ENCODE data around the gene LHPP.
"Not testable (repeated sequence)": the region's sequence is repeated elsewhere in the genome, so short reads cannot be mapped to it uniquely, and the experiment has no call there.

The LHPP gene

DNA sequence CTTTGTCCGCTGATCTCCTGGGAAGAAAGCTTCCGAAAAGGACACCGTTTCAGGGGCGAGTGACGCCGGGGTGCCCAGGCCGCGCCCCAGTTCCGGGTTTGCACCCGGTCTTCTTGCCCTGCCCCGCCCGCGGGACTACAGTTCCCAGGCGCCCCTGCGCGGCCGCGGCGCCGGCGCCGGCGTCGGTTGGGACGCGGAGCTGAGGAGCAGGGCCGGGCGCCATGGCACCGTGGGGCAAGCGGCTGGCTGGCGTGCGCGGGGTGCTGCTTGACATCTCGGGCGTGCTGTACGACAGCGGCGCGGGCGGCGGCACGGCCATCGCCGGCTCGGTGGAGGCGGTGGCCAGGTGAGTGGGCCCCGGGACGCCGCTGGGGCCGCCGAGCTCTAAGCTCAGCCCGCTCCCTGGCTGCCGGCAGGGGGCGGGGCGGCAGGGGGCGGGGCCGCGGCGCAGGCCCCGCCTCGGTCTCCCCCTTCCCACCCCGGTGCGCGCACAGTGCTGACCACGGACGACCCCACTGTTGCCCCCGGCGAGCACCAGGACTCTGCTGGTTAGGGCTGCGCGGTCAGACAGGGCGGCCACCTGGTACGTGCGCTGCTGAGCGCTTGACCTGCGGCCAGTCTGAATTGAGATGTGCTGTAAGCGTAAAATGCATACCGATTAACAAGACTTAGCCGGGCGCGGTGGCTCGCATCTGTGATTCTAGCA lies at the start of gene LHPP:
Gene LHPP, plus strand, starts transcription at position 182 of the 706 bp plus-strand sequence. Its CDS starts 40 bp downstream, at position 222.
- DNase-seq (ENCODE audit: low read depth in 1 of 2, low spot score in 1 of 2), result peak; percentile 71 to 77

GRCh38 chr10:124414076-124414475 lies 47.5 kb upstream of the LHPP start:
- no peak for DNase-seq (ENCODE audit: low read depth in 1 of 2, low spot score in 1 of 2)

- no peak for DNase-seq (ENCODE audit: low read depth in 1 of 2, low spot score in 1 of 2)
These were observed 46.4 kb upstream of the LHPP start for GRCh38 chr10:124415210-124415609.

DNA sequence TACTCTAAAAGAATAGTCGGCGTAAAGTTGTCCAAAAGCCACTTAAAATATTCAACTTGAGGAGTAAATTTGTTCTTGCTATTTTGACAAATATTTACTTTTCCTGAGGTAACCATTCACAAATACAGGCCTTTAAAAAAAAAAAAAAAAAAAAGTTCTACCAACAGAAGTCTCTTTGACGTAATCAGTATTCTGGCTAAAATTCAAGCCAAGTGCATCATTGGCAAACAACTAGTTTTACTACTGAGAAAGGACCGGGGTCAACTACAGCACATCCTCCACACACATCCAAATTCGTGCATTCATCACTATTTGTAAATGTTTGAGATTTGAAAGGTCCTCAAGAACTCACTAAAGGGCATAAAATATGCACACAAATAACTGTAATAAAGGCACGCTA lies 44.9 kb upstream of the LHPP start:
- no peak for DNase-seq (ENCODE audit: low read depth in 1 of 2, low spot score in 1 of 2)

GRCh38 chr10:124417895-124418725 lies 43.5 kb upstream of the LHPP start:
- peak; percentile 14 to 31 for DNase-seq (ENCODE audit: low read depth in 1 of 2, low spot score in 1 of 2)

GRCh38 chr10:124418726-124419501 lies 42.7 kb upstream of the LHPP start, which contains the start of gene OAT:
Gene OAT, minus strand, starts transcription at chr10:124418923. Its CDS starts 6,752 bp downstream, at chr10:124412171.
- DNase-seq (ENCODE audit: low read depth in 1 of 2, low spot score in 1 of 2), result peak; percentile 91 to 92

- DNase-seq (ENCODE audit: low read depth in 1 of 2, low spot score in 1 of 2), result no peak
These were observed 42.0 kb upstream of the LHPP start for GRCh38 chr10:124419635-124420034.

DNA sequence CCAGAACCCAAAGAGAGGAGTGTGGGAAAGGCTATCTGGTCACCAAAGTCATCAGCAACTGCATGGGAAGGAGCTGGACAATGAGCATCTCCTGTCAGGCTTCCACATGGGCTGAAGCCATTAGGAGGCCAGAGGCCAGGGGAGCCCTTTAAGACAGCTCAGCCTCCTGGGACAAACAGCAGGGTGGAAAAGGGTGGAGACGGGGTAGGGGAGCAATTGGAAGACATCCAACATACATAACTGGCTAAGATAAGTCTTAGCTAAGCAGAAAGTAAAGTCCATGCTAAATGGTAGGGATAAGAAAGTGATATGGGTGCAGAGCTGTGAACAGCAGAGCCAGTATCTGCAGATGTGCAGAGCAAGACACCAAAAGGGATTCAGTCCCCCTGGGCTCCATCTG lies 41.4 kb upstream of the LHPP start:
- DNase-seq (ENCODE audit: low read depth in 1 of 2, low spot score in 1 of 2), result no peak

DNA sequence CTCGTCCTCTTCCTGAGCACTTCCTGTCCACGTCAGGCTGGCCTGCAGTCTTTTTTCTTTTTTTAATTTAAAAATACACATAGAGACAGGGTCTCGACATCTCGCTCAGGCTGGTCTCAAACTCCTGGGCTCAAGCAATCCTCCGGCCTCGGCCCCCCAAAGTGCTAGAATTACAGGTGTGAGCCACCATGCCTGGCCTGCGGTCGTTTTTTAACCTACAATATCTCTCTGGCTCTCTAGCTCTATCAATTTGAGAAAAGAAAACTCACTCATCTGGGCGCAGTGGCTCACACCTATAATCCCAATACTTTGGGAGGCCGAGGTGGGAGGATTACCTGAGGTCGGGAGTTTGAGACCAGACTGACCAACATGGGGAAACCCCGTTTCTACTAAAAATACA lies 38.9 kb upstream of the LHPP start:
- no peak for DNase-seq (ENCODE audit: low read depth in 1 of 2, low spot score in 1 of 2)

GRCh38 chr10:124423813-124424212 lies 37.8 kb upstream of the LHPP start:
- no peak for DNase-seq (ENCODE audit: low read depth in 1 of 2, low spot score in 1 of 2)

DNA sequence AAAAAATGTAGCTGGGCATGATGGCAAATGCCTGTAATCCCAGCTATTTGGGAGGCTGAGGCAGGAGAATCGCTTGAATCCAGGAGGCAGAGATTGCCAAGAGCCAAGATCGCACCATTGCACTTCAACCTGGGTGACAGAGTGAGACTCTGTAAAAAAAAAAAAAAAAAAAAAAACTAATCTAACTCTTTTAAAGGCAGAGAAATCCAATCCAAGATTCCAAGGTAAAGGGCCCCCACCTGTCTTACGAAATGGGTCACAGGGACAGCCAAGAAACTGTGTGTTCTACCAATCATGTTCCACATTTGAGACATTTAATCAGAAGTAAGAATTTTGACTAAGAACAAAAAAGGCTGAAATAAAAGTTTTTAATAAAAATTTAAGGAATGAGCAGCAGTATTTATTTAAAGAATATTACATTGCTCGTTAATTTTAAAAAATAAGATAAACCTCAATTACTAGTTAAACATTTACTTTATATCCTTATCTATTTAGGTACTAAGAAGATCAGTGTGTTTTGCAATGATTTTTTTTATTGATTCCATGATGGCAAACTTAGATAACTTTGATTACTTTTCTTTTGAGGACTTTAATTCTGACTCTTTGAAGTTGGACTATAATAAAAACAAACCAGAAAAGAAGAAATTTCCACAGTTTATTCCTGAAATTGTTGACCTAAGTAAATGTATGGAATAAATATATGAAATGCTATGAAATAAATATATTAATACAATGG lies 36.2 kb upstream of the LHPP start:
- no peak for DNase-seq (ENCODE audit: low read depth in 1 of 2, low spot score in 1 of 2)

DNA sequence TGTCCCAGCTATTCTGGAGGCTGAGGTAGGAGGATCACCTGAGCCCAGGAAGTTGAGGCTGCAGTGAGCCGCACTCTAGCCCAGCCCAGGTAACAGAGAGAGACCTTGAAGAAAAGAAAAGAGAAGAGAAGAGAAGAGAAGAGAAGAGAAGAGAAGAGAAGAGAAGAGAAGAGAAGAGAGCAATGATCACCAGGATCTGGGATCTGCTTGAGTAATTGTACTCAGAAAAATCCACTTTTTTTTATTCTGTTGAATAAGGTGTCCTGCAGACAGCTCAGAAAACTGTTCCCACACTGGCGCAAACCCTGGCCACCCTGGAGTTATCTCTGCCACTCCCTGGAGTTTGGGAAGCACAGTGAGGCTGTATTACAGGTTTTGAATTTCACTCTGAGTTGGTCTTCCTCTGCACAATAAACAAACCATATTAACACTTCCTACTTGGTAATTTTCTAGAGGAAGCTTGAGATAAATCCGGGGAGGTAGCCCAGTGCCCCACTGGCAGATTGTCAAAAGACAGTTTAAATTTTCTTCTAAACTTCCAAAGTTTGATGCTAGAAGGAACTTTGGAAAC lies 33.3 kb upstream of the LHPP start:
- DNase-seq (ENCODE audit: low read depth in 1 of 2, low spot score in 1 of 2), result no peak

GRCh38 chr10:124429576-124429975 lies 32.0 kb upstream of the LHPP start:
- DNase-seq (ENCODE audit: low read depth in 1 of 2, low spot score in 1 of 2), result no peak

DNA sequence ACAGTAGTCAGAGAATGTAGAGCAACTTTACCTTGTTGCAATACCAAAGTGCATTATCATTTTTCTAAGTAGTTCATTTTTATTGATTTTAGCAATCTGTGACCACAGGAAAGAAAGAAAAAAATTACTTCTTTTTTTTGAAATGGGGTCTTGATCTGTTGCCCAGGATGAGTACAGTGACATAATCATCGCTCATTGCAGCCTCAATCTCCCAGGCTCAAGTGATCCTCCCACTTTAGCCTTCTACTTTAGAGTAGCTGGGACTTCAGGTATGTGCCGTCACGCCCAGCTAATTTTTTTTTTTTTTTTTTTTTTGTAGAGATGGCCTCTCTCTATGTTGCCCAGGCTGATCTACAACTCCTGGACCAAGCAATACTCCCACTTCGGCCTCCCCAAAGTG lies 31.5 kb upstream of the LHPP start:
- no peak for DNase-seq (ENCODE audit: low read depth in 1 of 2, low spot score in 1 of 2)

- no peak for DNase-seq (ENCODE audit: low read depth in 1 of 2, low spot score in 1 of 2)
These were observed 28.2 kb upstream of the LHPP start for GRCh38 chr10:124433461-124433860.

GRCh38 chr10:124435683-124436082 lies 25.9 kb upstream of the LHPP start:
- not testable (repeated sequence) for DNase-seq (ENCODE audit: low read depth in 1 of 2, low spot score in 1 of 2)

DNA sequence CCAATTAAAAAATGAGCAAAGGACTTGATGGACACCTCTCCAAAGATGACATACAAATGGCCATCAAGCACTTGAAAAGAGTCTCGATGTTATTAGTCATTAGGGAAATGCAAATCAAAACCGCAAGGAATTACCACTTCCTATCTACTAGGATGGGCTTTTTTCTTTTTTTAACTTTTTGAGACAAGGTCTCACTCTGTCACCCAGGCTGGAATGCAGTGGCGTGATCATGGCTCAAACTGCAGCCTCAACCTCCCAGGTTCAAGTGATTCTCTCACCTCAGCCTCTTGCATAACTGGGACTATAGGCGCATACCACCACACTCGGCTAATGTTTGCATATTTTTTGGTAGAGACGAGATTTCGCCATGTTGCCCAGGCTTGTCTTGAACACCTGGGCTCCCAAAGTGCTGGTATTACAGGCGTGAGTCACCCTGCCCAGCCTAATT lies 25.4 kb upstream of the LHPP start:
- DNase-seq (ENCODE audit: low read depth in 1 of 2, low spot score in 1 of 2), result no peak

DNA sequence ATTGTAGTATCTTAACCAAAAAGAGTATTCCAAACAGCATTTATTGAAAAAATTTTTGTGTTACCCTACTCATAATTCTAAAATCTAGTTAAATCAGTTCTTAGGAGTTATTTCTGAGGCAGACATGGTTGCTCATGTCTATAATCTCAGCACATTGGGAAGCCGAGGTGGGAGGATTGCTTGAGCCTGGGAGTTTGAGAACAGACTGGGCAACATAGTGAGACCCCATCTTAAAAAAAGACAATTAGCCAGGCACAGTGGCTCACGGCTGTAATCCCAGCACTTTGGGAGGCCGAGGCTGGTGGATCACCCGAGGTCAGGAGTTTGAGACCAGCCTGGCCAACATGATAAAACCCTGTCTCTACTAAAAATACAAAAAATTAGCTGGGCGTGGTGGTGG lies 19.9 kb upstream of the LHPP start:
- not testable (repeated sequence) for DNase-seq (ENCODE audit: low read depth in 1 of 2, low spot score in 1 of 2)

DNA sequence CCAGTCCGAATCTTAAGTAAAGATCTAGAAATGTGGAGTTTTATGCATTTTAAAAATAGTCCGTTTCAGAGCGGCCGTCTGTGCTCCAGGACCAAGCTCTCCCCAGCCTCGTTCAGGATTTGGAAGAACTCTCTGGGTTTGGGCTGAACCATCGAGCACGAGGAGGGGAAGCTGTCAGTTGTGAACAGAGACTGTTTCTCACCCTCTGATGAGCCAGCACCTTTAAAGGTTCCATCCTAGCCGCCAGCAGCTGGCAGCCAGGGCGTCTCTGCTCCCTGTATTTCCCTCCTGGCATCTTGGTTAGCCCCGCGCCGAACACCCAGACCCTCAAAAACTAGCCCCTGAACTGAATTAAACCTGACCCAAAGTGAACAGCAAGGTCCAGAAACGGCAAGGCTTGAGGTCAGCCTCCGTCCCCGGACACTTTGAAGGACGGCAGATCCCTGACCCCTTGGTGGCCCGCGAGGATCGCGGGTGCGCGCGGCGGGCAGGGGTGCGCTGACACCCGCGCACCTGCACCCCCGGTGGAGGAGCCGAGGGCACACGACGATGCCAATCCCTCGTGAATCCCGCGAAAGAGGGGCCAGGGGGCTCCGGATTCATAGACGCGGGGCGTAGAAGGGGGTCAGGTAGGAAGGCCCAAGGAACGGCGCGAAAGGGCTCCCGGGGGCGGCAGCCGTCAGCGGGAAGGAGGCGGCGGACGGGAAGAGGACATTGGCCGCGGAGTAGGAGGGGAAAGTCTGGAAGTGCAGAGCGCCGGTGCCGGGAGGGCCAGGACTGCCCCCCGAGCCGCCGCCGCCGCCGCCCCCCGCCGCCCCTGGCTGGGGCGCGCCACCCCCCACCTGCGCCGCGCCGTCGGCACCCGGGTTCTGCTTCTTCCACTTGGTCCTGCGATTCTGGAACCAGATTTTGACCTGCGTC lies 14.5 kb upstream of the LHPP start:
- DNase-seq (ENCODE audit: low read depth in 1 of 2, low spot score in 1 of 2), result no peak
